GM12864 (cell line): ENCODE data around the gene PLEKHA6.

ENCODE experiments used
- DNase-seq: peaks from one replicate; pipeline ENCODE4 v3.0.0-alpha.2; 2011; ENCODE audit warnings: low read depth
- H3K4me3 ChIP-seq: 2 replicates; pipeline ENCODE4 v1.5.1; 2011; ENCODE audit warnings: mild to moderate bottlenecking, low read depth, low read length, control low read depth
- CTCF ChIP-seq: IDR thresholded peaks from 2 replicates; pipeline ENCODE4 v1.5.1; 2011; ENCODE audit warnings: low read depth, mild to moderate bottlenecking, moderate library complexity, low read length, control low read depth, inconsistent platforms; ENCODE audit errors: missing control alignments

Gene PLEKHA6

GRCh38 chr1:204232526-204232925, 127.2 kb downstream of the PLEKHA6 start:
- H3K4me3 ChIP-seq: no peak overlapping the region
- no peak for DNase-seq
- no peak for TF ChIP-seq CTCF

- H3K4me3 ChIP-seq: no peak overlapping the region
- TF ChIP-seq CTCF: no peak
- DNase-seq: no peak
These were observed 129.5 kb downstream of the PLEKHA6 start for GRCh38 chr1:204230211-204230610.

- TF ChIP-seq CTCF: no peak
- DNase-seq: no peak
- H3K4me3 ChIP-seq: no peak overlapping the region
These were observed 130.8 kb downstream of the PLEKHA6 start for GRCh38 chr1:204228896-204229295.

GRCh38 chr1:204227996-204228785, 131.5 kb downstream of the PLEKHA6 start:
- no peak for DNase-seq
- H3K4me3 ChIP-seq: no peak overlapping the region
- TF ChIP-seq CTCF: no peak

- TF ChIP-seq CTCF: no peak
- no peak for DNase-seq
- H3K4me3 ChIP-seq: no peak overlapping the region
These were observed 132.4 kb downstream of the PLEKHA6 start for GRCh38 chr1:204227351-204227750.

- no peak for DNase-seq
- no peak overlapping the region for H3K4me3 ChIP-seq
- no peak for TF ChIP-seq CTCF
These were observed 133.6 kb downstream of the PLEKHA6 start for GRCh38 chr1:204225841-204226735.
